HepG2 (cell line): ENCODE results near the gene EGFR. TPM values are rescaled to one million over a fixed set of nuclear protein-coding genes. Genes with fewer than 3 reads are reported as not detected.

Source experiments
- AKAP8 ChIP-seq: sonication (generic); formaldehyde crosslinking; IDR thresholded peaks from 2 replicates; pipeline ENCODE4 v1.5.1; 2020; ENCODE audit warnings: mild to moderate bottlenecking, missing genetic modification reagents
- CBX5 ChIP-seq: sonication (generic); formaldehyde crosslinking; IDR thresholded peaks from 2 replicates; pipeline ENCODE4 v1.4.0; 2020; ENCODE audit warnings: missing genetic modification reagents, borderline replicate concordance
- CREB1 ChIP-seq, 2 experiments: fragments of 450-650 bp in 1 of 2; IDR thresholded peaks; 2 replicates each; pipeline ENCODE4 v1.6.1; 2016 to 2017; ENCODE audit warnings: control low read depth in 1 of 2, mild to moderate bottlenecking in 1 of 2, missing compliant biosample characterization in 1 of 2, missing genetic modification characterization in 1 of 2
- HNF4A ChIP-seq: sonication (generic); formaldehyde crosslinking; IDR thresholded peaks from 2 replicates; pipeline ENCODE4 v1.4.0; 2020; ENCODE audit warnings: missing genetic modification reagents
- POLR2G ChIP-seq: fragments of 200-400 bp; formaldehyde crosslinking; IDR thresholded peaks from 2 replicates; pipeline ENCODE4 v1.6.1; 2018; ENCODE audit warnings: mild to moderate bottlenecking, low read depth, low read length, moderate library complexity
- STAG1 ChIP-seq: sonication (generic); formaldehyde crosslinking; IDR thresholded peaks from 2 replicates; pipeline ENCODE4 v1.4.0; 2020; ENCODE audit warnings: missing genetic modification reagents
- TAF1 ChIP-seq: sonication (generic); formaldehyde crosslinking; IDR thresholded peaks from 2 replicates; pipeline ENCODE4 v1.4.0; 2020; ENCODE audit warnings: missing genetic modification reagents
- XRCC5 ChIP-seq: fragments of 200-400 bp; formaldehyde crosslinking; optimal IDR thresholded peaks from 2 replicates; pipeline ENCODE3; 2017; ENCODE audit warnings: mild to moderate bottlenecking, low read length
- ZBTB38 ChIP-seq: sonication (generic); formaldehyde crosslinking; IDR thresholded peaks from 2 replicates; pipeline ENCODE4 v1.5.1; 2020; ENCODE audit warnings: mild to moderate bottlenecking, missing genetic modification reagents
- ZMYM2 ChIP-seq: sonication (generic); formaldehyde crosslinking; IDR thresholded peaks from 2 replicates; pipeline ENCODE4 v1.8.0; 2022; ENCODE audit warnings: mild to moderate bottlenecking, missing genetic modification reagents
- ZMYM4 ChIP-seq: sonication (generic); formaldehyde crosslinking; IDR thresholded peaks from 2 replicates; pipeline ENCODE4 v1.8.1; 2023; ENCODE audit warnings: mild to moderate bottlenecking, missing genetic modification reagents
- ZNF263 ChIP-seq: sonication (generic); formaldehyde crosslinking; IDR thresholded peaks from 2 replicates; pipeline ENCODE4 v1.4.0; 2020; ENCODE audit warnings: missing genetic modification reagents
- ZNF674 ChIP-seq: sonication (generic); formaldehyde crosslinking; IDR thresholded peaks from 2 replicates; pipeline ENCODE4 v1.5.0; 2020; ENCODE audit warnings: low read depth, mild to moderate bottlenecking, missing genetic modification reagents
- ZNF747 ChIP-seq: sonication (generic); formaldehyde crosslinking; IDR thresholded peaks from 2 replicates; pipeline ENCODE4 v1.8.1; 2023; ENCODE audit warnings: missing genetic modification reagents, mild to moderate bottlenecking, borderline replicate concordance
- ZNF83 ChIP-seq: sonication (generic); formaldehyde crosslinking; IDR thresholded peaks from 2 replicates; pipeline ENCODE4 v1.4.0; 2020; ENCODE audit warnings: missing genetic modification reagents, mild to moderate bottlenecking, borderline replicate concordance
- polyA plus RNA-seq, 8 experiments: library from polyadenylated mRNA; depleted of rRNA in 3 of 8; stranded (reverse) in 7 of 8; unstranded in 1 of 8; fragments of >200 nt; fragmentation: Illumina TruSeq in 4 of 8; extraction: Trizol in 4 of 8; gene quantifications; 2 replicates each; pipeline versions ENCODE4 v1.2.1 to v1.2.3, GENCODE V29; 2011 to 2016; ENCODE audit warnings: low read depth in 4 of 8, missing spikeins in 1 of 8, mixed read lengths in 1 of 8; ENCODE audit not compliant: insufficient read depth in 1 of 8
- total RNA-seq, 5 experiments: library from RNA; depleted of rRNA; stranded (reverse); fragments of >200 nt; fragmentation: Illumina TruSeq; extraction: Trizol; gene quantifications; 2 replicates each; pipeline ENCODE4 v1.2.3, GENCODE V29; 2016; ENCODE audit warnings: low read depth in 1 of 5
- TF ChIP-seq, protein P1 (sequence below): sonication (generic); formaldehyde crosslinking; IDR thresholded peaks from 2 replicates; pipeline ENCODE4 v1.4.0; 2020; ENCODE audit warnings: mild to moderate bottlenecking, missing genetic modification reagents, borderline replicate concordance
- TF ChIP-seq, protein P2 (sequence below): sonication (generic); formaldehyde crosslinking; IDR thresholded peaks from 2 replicates; pipeline ENCODE4 v1.5.0; 2020; ENCODE audit warnings: missing genetic modification reagents
- TF ChIP-seq, protein P3 (sequence below): sonication (generic); formaldehyde crosslinking; conservative IDR thresholded peaks from 2 replicates; pipeline ENCODE4 v1.4.0; 2020; ENCODE audit warnings: missing genetic modification reagents
- TF ChIP-seq, protein P4 (sequence below): sonication (generic); formaldehyde crosslinking; IDR thresholded peaks from 2 replicates; pipeline ENCODE4 v1.5.1; 2020; ENCODE audit warnings: mild to moderate bottlenecking, missing genetic modification reagents, moderate library complexity

The EGFR gene
- total and polyA plus RNA-seq, 2 of the 13 experiments (the other 11 are each of a cell fraction or from before 2014, with no cell fraction given) = 7.0 to 10.0 TPM

DNA sequence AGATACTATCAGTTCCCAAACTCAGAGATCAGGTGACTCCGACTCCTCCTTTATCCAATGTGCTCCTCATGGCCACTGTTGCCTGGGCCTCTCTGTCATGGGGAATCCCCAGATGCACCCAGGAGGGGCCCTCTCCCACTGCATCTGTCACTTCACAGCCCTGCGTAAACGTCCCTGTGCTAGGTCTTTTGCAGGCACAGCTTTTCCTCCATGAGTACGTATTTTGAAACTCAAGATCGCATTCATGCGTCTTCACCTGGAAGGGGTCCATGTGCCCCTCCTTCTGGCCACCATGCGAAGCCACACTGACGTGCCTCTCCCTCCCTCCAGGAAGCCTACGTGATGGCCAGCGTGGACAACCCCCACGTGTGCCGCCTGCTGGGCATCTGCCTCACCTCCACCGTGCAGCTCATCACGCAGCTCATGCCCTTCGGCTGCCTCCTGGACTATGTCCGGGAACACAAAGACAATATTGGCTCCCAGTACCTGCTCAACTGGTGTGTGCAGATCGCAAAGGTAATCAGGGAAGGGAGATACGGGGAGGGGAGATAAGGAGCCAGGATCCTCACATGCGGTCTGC, 162.2 kb downstream of the EGFR start (continued):
- 0 out of 2 replicates have a peak, but pooled peaks have one; percentile 20 for TF ChIP-seq POLR2G
- TF ChIP-seq ZNF674 (CRISPR knock-in tag) = no peak
- TF ChIP-seq AKAP8 (CRISPR knock-in tag) = no peak
- TF ChIP-seq, protein P1, sequence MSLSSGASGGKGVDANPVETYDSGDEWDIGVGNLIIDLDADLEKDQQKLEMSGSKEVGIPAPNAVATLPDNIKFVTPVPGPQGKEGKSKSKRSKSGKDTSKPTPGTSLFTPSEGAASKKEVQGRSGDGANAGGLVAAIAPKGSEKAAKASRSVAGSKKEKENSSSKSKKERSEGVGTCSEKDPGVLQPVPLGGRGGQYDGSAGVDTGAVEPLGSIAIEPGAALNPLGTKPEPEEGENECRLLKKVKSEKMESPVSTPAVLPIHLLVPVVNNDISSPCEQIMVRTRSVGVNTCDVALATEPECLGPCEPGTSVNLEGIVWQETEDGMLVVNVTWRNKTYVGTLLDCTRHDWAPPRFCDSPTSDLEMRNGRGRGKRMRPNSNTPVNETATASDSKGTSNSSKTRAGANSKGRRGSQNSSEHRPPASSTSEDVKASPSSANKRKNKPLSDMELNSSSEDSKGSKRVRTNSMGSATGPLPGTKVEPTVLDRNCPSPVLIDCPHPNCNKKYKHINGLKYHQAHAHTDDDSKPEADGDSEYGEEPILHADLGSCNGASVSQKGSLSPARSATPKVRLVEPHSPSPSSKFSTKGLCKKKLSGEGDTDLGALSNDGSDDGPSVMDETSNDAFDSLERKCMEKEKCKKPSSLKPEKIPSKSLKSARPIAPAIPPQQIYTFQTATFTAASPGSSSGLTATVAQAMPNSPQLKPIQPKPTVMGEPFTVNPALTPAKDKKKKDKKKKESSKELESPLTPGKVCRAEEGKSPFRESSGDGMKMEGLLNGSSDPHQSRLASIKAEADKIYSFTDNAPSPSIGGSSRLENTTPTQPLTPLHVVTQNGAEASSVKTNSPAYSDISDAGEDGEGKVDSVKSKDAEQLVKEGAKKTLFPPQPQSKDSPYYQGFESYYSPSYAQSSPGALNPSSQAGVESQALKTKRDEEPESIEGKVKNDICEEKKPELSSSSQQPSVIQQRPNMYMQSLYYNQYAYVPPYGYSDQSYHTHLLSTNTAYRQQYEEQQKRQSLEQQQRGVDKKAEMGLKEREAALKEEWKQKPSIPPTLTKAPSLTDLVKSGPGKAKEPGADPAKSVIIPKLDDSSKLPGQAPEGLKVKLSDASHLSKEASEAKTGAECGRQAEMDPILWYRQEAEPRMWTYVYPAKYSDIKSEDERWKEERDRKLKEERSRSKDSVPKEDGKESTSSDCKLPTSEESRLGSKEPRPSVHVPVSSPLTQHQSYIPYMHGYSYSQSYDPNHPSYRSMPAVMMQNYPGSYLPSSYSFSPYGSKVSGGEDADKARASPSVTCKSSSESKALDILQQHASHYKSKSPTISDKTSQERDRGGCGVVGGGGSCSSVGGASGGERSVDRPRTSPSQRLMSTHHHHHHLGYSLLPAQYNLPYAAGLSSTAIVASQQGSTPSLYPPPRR (CRISPR knock-in tag) = peak; percentile 12; the same call in 1 of the 2 replicates
- 0 out of 2 replicates have a peak, but pooled peaks have one; percentile 34 for TF ChIP-seq HNF4A (CRISPR knock-in tag)
- TF ChIP-seq, protein P2, sequence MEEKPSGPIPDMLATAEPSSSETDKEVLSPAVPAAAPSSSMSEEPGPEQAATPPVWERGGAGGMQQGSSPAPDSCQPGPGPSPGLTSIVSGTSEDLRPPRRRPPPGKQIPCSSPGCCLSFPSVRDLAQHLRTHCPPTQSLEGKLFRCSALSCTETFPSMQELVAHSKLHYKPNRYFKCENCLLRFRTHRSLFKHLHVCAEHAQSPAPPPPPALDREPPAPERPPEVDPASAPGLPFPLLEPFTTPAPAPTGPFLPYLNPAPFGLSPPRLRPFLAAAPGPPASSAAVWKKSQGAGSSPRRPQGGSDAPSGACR (CRISPR knock-in tag) = peak; percentile 62; the same call in 1 of the 2 replicates
- peak; percentile 100 for TF ChIP-seq ZBTB38 (CRISPR knock-in tag)
- peak; percentile 64 for TF ChIP-seq ZMYM4 (CRISPR knock-in tag)
- no peak for TF ChIP-seq CREB1 (IDR thresholded peaks at IDR 0.05)
- TF ChIP-seq CREB1 (CRISPR knock-in tag; IDR thresholded peaks at IDR 0.05) = no peak
- 0 out of 2 replicates have a peak, but pooled peaks have one; percentile 51 for TF ChIP-seq ZNF83 (CRISPR knock-in tag)
- 0 out of 2 replicates have a peak, but pooled peaks have one; percentile 47 for TF ChIP-seq ZMYM2 (CRISPR knock-in tag)
- TF ChIP-seq ZNF747 (CRISPR knock-in tag) = 0 out of 2 replicates have a peak, but pooled peaks have one; percentile 5
- TF ChIP-seq, protein P3, sequence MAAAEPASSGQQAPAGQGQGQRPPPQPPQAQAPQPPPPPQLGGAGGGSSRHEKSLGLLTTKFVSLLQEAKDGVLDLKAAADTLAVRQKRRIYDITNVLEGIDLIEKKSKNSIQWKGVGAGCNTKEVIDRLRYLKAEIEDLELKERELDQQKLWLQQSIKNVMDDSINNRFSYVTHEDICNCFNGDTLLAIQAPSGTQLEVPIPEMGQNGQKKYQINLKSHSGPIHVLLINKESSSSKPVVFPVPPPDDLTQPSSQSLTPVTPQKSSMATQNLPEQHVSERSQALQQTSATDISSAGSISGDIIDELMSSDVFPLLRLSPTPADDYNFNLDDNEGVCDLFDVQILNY (CRISPR knock-in tag) = 0 out of 2 replicates have a peak, but pooled peaks have one; percentile 18
- peak; percentile 25; the same call in 1 of the 2 replicates for TF ChIP-seq STAG1 (CRISPR knock-in tag)
- peak; percentile 93 for TF ChIP-seq ZNF263 (CRISPR knock-in tag)
- TF ChIP-seq CBX5 (CRISPR knock-in tag) = peak; percentile 34; the same call in 1 of the 2 replicates
- TF ChIP-seq XRCC5 = peak; percentile 15
- TF ChIP-seq, protein P4, sequence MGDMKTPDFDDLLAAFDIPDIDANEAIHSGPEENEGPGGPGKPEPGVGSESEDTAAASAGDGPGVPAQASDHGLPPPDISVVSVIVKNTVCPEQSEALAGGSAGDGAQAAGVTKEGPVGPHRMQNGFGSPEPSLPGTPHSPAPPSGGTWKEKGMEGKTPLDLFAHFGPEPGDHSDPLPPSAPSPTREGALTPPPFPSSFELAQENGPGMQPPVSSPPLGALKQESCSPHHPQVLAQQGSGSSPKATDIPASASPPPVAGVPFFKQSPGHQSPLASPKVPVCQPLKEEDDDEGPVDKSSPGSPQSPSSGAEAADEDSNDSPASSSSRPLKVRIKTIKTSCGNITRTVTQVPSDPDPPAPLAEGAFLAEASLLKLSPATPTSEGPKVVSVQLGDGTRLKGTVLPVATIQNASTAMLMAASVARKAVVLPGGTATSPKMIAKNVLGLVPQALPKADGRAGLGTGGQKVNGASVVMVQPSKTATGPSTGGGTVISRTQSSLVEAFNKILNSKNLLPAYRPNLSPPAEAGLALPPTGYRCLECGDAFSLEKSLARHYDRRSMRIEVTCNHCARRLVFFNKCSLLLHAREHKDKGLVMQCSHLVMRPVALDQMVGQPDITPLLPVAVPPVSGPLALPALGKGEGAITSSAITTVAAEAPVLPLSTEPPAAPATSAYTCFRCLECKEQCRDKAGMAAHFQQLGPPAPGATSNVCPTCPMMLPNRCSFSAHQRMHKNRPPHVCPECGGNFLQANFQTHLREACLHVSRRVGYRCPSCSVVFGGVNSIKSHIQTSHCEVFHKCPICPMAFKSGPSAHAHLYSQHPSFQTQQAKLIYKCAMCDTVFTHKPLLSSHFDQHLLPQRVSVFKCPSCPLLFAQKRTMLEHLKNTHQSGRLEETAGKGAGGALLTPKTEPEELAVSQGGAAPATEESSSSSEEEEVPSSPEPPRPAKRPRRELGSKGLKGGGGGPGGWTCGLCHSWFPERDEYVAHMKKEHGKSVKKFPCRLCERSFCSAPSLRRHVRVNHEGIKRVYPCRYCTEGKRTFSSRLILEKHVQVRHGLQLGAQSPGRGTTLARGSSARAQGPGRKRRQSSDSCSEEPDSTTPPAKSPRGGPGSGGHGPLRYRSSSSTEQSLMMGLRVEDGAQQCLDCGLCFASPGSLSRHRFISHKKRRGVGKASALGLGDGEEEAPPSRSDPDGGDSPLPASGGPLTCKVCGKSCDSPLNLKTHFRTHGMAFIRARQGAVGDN (CRISPR knock-in tag) = peak; percentile 97
- TF ChIP-seq TAF1 (CRISPR knock-in tag) = no peak
